ENCODE measurements around the gene ARHGAP10.

The ARHGAP10 gene

DNA sequence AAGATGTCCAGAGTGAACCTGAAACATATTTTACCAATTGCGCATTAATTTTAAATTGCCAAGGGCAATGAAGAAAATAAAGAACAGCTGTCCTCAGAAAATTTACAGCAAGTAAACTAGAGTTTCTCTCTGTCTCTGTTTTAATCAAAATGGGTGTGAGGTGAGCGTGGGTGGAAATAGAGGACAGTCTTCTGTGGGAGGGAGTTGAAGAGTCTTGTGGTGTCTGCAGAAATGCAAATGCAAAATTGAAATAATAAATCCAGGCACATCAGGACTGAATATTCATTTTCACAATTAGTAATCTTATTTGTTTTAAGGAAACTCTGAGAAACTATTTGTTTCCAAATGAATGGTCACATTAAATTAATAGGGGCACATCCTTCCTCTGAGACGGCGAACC is 192.0 kb downstream of the ARHGAP10 start:
- DNase-seq (ENCODE audit: low read depth), result no peak

DNA sequence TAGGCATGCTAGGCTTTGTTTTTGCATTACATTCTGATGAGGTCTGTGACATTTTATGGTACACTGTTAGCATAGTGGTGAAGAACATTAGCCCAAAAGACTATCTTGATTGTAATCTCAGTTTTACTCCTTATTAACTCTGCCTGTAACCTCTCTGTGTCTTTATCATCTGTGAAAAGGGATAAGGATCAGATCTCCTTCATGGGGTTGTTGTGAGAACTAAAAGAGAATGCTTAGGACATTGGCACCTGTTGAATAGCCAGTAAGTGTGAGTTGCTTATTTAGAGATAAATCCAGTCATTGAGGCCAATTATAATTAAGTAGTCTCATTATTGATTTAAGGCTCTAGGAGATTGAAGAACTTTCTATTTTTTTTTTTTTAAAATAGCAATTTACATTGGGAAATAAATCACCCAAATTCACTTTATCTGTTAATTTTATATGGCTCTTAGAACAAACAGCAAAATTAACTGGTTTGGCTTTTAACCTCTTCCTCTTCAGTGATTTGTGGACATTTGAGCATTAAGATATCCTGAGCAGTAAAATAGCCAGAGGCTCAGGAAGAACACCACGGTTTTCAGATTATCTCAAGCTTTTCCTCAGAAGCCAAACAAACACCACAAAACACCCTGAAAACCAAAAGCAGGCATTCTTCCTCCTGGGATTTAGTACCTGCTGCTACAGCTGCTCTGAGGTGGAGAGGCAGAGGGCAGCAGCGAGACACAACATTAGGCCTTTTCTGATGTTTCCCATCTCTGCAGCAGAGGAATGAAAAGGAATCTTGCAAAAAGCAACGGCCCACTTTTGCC is 192.9 kb downstream of the ARHGAP10 start:
- peak; percentile 77 for DNase-seq (ENCODE audit: low read depth)
- no peak overlapping the region for H3K4me3 ChIP-seq (ENCODE audit: low read depth, low read length)
- TF ChIP-seq, protein P1, sequence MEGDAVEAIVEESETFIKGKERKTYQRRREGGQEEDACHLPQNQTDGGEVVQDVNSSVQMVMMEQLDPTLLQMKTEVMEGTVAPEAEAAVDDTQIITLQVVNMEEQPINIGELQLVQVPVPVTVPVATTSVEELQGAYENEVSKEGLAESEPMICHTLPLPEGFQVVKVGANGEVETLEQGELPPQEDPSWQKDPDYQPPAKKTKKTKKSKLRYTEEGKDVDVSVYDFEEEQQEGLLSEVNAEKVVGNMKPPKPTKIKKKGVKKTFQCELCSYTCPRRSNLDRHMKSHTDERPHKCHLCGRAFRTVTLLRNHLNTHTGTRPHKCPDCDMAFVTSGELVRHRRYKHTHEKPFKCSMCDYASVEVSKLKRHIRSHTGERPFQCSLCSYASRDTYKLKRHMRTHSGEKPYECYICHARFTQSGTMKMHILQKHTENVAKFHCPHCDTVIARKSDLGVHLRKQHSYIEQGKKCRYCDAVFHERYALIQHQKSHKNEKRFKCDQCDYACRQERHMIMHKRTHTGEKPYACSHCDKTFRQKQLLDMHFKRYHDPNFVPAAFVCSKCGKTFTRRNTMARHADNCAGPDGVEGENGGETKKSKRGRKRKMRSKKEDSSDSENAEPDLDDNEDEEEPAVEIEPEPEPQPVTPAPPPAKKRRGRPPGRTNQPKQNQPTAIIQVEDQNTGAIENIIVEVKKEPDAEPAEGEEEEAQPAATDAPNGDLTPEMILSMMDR (conservative IDR thresholded peaks at IDR 0.05; ENCODE audit: low read depth, low read length), result peak; percentile 86

More for the DNA sequence above, 192.0 kb downstream of the ARHGAP10 start:
- no peak overlapping the region for H3K4me3 ChIP-seq (ENCODE audit: low read depth, low read length)
- TF ChIP-seq, protein P1 (conservative IDR thresholded peaks at IDR 0.05; ENCODE audit: low read depth, low read length), result no peak

DNA sequence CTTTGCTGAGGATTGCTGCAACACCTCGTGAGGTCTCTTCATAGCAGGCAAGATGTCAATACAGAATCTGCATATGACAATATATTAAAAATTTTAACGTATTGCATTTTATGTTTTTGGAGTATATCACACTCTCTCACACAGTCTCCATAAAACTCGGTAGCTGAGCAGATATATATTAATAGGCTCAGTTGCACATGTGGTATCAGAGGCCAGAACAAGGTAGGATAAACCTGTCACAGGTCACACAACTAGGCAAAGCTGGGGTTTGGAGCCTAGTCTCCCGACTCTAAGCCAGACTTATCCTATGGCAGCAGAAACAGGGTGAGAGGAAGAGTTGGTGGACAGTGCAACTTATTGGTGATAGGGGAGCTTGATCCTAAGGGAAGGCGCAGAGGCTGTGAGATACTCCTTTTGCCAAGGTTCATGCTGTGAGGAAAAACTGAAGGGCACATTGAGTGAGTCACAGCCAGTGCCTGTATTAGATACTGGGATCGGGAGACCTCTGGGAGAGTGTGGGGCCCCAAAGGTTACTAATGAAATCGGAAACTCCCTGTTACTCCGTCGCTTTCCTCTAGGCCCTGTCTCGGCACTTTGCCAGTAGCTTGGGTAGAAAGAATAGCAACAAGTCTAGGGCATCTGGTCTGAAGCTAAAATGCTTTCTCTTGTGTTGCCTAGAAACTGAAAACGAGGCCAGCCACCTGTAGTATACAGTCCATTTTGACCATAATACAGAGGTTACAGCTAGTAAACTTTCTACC is 195.7 kb downstream of the ARHGAP10 start:
- peak; percentile 77 for DNase-seq (ENCODE audit: low read depth)
- no peak overlapping the region for H3K4me3 ChIP-seq (ENCODE audit: low read depth, low read length)
- TF ChIP-seq, protein P1 (conservative IDR thresholded peaks at IDR 0.05; ENCODE audit: low read depth, low read length), result no peak

DNA sequence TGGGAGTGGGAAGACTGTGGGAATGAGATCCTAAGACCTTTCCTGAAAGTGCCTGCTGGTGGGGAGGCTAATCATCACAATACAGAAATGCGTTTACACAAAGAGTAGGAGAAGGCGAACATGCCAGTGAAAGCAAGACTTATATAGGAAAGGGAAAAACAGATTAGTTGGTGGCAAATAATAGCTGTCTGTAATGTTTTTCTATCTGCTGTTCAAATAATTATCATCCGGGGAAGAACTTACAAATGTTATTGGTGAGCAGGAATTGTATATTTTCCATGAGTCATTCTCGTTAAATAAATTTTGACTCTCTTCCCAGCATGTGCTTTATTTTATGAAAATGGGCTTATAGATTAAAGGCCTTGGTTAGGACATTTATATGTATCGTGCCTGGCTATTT is 196.5 kb downstream of the ARHGAP10 start:
- peak; percentile 30 for DNase-seq (ENCODE audit: low read depth)
- TF ChIP-seq, protein P1 (conservative IDR thresholded peaks at IDR 0.05; ENCODE audit: low read depth, low read length), result no peak
- H3K4me3 ChIP-seq (ENCODE audit: low read depth, low read length), result no peak overlapping the region

DNA sequence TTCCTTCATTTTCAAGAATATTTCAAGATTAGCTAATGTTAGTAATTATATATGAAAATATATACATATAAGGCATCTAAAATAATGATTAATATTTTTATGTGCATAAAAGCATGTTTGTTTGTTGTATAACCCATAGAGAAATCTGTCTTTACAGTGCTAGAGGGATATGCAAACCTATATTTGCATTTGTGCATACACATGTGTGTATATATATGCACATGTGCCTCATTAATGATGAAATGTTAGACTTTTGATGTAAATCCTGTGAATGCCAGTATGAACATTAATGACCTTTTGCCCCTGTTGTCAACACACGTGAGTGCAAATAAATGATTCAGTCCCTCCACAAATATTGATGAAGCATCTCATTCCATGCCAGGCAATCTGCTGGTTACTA is 197.9 kb downstream of the ARHGAP10 start:
- TF ChIP-seq, protein P1 (conservative IDR thresholded peaks at IDR 0.05; ENCODE audit: low read depth, low read length), result no peak

DNA sequence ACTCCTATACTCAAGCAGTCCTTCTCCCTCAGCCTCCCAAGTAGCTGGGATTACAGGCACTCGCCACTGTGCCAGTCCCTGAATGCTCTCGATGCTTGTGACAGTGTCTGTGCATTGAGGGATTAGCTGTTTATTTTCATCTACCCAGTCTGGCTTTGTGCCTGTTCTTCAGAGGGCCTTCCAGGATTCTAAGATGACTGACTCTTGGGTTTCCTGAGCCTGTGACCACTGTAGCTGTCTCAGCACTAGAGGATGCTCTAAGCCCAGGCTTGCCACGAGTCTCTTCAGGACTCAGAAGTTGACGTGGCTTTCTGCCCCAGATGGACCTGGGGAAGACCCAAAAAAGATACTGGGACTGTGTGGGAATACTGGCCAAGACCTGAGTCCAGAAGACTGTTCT is 201.4 kb downstream of the ARHGAP10 start:
- H3K4me3 ChIP-seq (ENCODE audit: low read depth, low read length), result no peak overlapping the region
- TF ChIP-seq, protein P1 (conservative IDR thresholded peaks at IDR 0.05; ENCODE audit: low read depth, low read length), result peak; percentile 34

More for the DNA sequence above, 197.9 kb downstream of the ARHGAP10 start:
- H3K4me3 ChIP-seq (ENCODE audit: low read depth, low read length), result no peak overlapping the region
- no peak for DNase-seq (ENCODE audit: low read depth)

More for the DNA sequence above, 201.4 kb downstream of the ARHGAP10 start:
- DNase-seq (ENCODE audit: low read depth), result peak; percentile 37

Measured in choroid plexus epithelial cell (primary cell).